Right cardiac atrium (tissue), 5 donors: ENCODE data around the gene SERTM1. TPM values are rescaled to one million over a fixed set of nuclear protein-coding genes. Genes with fewer than 3 reads are reported as not detected.

Experiments used
- ATAC-seq, 2 donors: fragments of 200-7000 bp; cut with Tn5 transposase; one replicate each; pipeline versions ENCODE4 v1.8.0 to v1.9.1; 2020; ENCODE audit warnings: moderate library complexity in 2 of 2, mild to moderate bottlenecking in 1 of 2
- DNase-seq, 3 donors: peaks; one replicate each; pipeline ENCODE4 v3.0.0-alpha.2; 2020
- H3K27ac ChIP-seq: one replicate; pipeline ENCODE4 v1.5.1; 2013; ENCODE audit warnings: mild to moderate bottlenecking, low read length, control low read depth, moderate library complexity
- H3K27me3 ChIP-seq: one replicate; pipeline ENCODE4 v1.6.1; 2013; ENCODE audit not compliant: control insufficient read depth, insufficient read depth
- H3K4me1 ChIP-seq: one replicate; pipeline ENCODE4 v1.6.1; 2013; ENCODE audit warnings: low read length; ENCODE audit not compliant: control insufficient read depth, insufficient read depth
- H3K4me3 ChIP-seq: one replicate; pipeline ENCODE4 v1.5.1; 2013; ENCODE audit warnings: low read length, control low read depth
- H3K9me3 ChIP-seq: one replicate; pipeline ENCODE4 v1.6.1; 2013; ENCODE audit warnings: low read length; ENCODE audit not compliant: control insufficient read depth
- WGBS: extraction: QIAGEN DNeasy Blood & Tissue Kit; methylation state at CpG from one replicate; pipeline ENCODE4 v1.1.7; 2013; 5-methylcytosine and 5-hydroxymethylcytosine counted together
- intact Hi-C, 4 donors: fragments of 100-400 bp; cut with DNase I; formaldehyde crosslinking; loops; one replicate each; pipeline versions ENCODE4 v1.11.0 to v1.14.0; 2022 to 2023
- polyA plus RNA-seq: library from polyadenylated mRNA; stranded (reverse); fragments of 200-250 nt; gene quantifications from one replicate; pipeline ENCODE4 v1.2.3, GENCODE V29; 2013
- total RNA-seq, 4 donors: library from RNA; stranded (reverse); fragmentation: NEBNext Ultra II Directional; extraction: Animal tissue kit (Norgen Biotek cat#: 25700); gene quantifications; one replicate each; pipeline ENCODE4 v1.2.1, GENCODE V29; 2021
- donor health status: healthy with polysubstance abuse.
- donor health status: DM: no; HTN: yes; CAD: no.
- donor health status: DM: no; HTN: no; CAD: no.
- donor health status: DM: no; HTN: yes; CAD: no; lungs with severe emphysema.
- donor health status: DM: yes; HTN: yes; CAD: no.

Gene SERTM1
- total and polyA plus RNA-seq, 5 donors: 0.02 to 0.25 (median 0.15) TPM; not detected in 1

- no peaks in the 10 kb centered on the region for H3K27me3 ChIP-seq
- DNase-seq (no peak), ATAC-seq (no peak)
- H3K4me3 ChIP-seq: no peak overlapping the region
- H3K27ac ChIP-seq: no peak overlapping the region
- no peaks in the 10 kb centered on the region for H3K4me1 ChIP-seq
- intact Hi-C loops: loop anchor here in 3 of 4 donors (2.0 to 10.0 kb wide), 4 partner anchors 285 to 763 kb away; no protein-coding TSS in a partner anchor
- 58% methylated on average over 6 of the region's 6 CpGs for WGBS
- no peaks in the 10 kb centered on the region for H3K9me3 ChIP-seq
These were observed 63.8 kb downstream of the SERTM1 start for GRCh38 chr13:36737524-36738083.

GRCh38 chr13:36745436-36745835 lies 71.6 kb downstream of the SERTM1 start:
- no peaks in the 10 kb centered on the region for H3K27me3 ChIP-seq
- H3K4me3 ChIP-seq: no peak overlapping the region
- intact Hi-C loops: no loop called here
- H3K27ac ChIP-seq: no peak overlapping the region
- no peak for DNase-seq
- H3K9me3 ChIP-seq: no peaks in the 10 kb centered on the region
- no peaks in the 10 kb centered on the region for H3K4me1 ChIP-seq
- ATAC-seq: no peak
- 57% methylated on average over 3 of the region's 3 CpGs for WGBS

GRCh38 chr13:36746051-36746450 lies 72.2 kb downstream of the SERTM1 start:
- Histone ChIP-seq H3K4me3 (no peak overlapping the region), H3K27me3 (no peaks in the 10 kb centered on the region), H3K9me3 (no peaks in the 10 kb centered on the region), H3K4me1 (no peaks in the 10 kb centered on the region), H3K27ac (no peak overlapping the region)
- no peak for ATAC-seq
- intact Hi-C loops: no loop called here
- DNase-seq: no peak
- WGBS: 88% methylated on average over 2 of the region's 2 CpGs

Other genes with a start within 250 kb of the SERTM1 start
- gene CCNA1, start 241.5 kb upstream of the SERTM1 start, total RNA-seq: not detected
- 0.20 TPM for gene CCNA1, start 241.5 kb upstream of the SERTM1 start, polyA plus RNA-seq
- 1 to 10 TPM; 2.9 to 4.6 (median 4.1) TPM for gene RFXAP, start 145.2 kb downstream of the SERTM1 start, total RNA-seq
- gene RFXAP, start 145.2 kb downstream of the SERTM1 start, polyA plus RNA-seq: 2.2 TPM
- gene SMAD9, start 246.2 kb downstream of the SERTM1 start, total RNA-seq: 10 to 100 TPM; 10.2 to 20.0 (median 13.3) TPM
- gene SMAD9, start 246.2 kb downstream of the SERTM1 start, polyA plus RNA-seq: 4.9 TPM